Mesothelial cell of epicardium (in vitro differentiated cells): ENCODE data around the gene TMIE. TPM values are rescaled to one million over a fixed set of nuclear protein-coding genes. Genes with fewer than 3 reads are reported as not detected.

Source experiments
- DNase-seq, 2 experiments: peaks; one replicate each; pipeline ENCODE4 v3.0.0; 2021; ENCODE audit warnings: low spot score in 2 of 2; ENCODE audit not compliant: unreplicated experiment in 2 of 2
- H3K27ac Mint-ChIP-seq: 2 replicates; pipeline ENCODE4 v1.8.0; 2021; ENCODE audit warnings: mixed read lengths
- H3K27me3 Mint-ChIP-seq: 2 replicates; pipeline ENCODE4 v1.8.0; 2021; ENCODE audit warnings: low read depth, mixed read lengths
- H3K36me3 Mint-ChIP-seq: 2 replicates; pipeline ENCODE4 v1.8.0; 2021; ENCODE audit warnings: mixed read lengths
- H3K4me1 Mint-ChIP-seq: 2 replicates; pipeline ENCODE4 v1.8.0; 2021; ENCODE audit warnings: mixed read lengths
- H3K4me3 Mint-ChIP-seq: 2 replicates; pipeline ENCODE4 v1.8.0; 2021; ENCODE audit warnings: mild to moderate bottlenecking, moderate library complexity, mixed read lengths
- H3K9me3 Mint-ChIP-seq: 2 replicates; pipeline ENCODE4 v1.8.0; 2021; ENCODE audit warnings: mixed read lengths
- CTCF ChIP-seq: fragments of 200-600 bp; sonication (generic); IDR thresholded peaks from one replicate; pipeline ENCODE4 v1.5.0; 2021; ENCODE audit warnings: antibody characterized with exemption; ENCODE audit not compliant: unreplicated experiment
- total RNA-seq: library from RNA; stranded (reverse); gene quantifications from 3 replicates; pipeline ENCODE4 v1.2.1, GENCODE V29; 2021

The TMIE gene
- total RNA-seq, 1 donor from 2014 or later: 0.54 TPM

- H3K4me1 Mint-ChIP-seq: no peaks in the 10 kb centered on the region
- no peaks in the 10 kb centered on the region for H3K36me3 Mint-ChIP-seq
- TF ChIP-seq CTCF: no peak
- no peaks in the 10 kb centered on the region for H3K27me3 Mint-ChIP-seq
- DNase-seq: no peak
- H3K9me3 Mint-ChIP-seq: no peaks in the 10 kb centered on the region
- no peak overlapping the region for H3K27ac Mint-ChIP-seq
- H3K4me3 Mint-ChIP-seq: no peak overlapping the region
Observed at GRCh38 chr3:46675426-46675825, 25.8 kb upstream of the TMIE start.

- no peak overlapping the region for H3K4me3 Mint-ChIP-seq
- H3K36me3 Mint-ChIP-seq: no peaks in the 10 kb centered on the region
- no peaks in the 10 kb centered on the region for H3K9me3 Mint-ChIP-seq
- no peaks in the 10 kb centered on the region for H3K27me3 Mint-ChIP-seq
- no peak overlapping the region for H3K27ac Mint-ChIP-seq
- no peak for TF ChIP-seq CTCF
- H3K4me1 Mint-ChIP-seq: no peaks in the 10 kb centered on the region
- DNase-seq: no peak
Observed at GRCh38 chr3:46675843-46676567, 25.2 kb upstream of the TMIE start.

- H3K9me3 Mint-ChIP-seq: no peaks in the 10 kb centered on the region
- H3K27ac Mint-ChIP-seq: no peak overlapping the region
- H3K36me3 Mint-ChIP-seq: no peaks in the 10 kb centered on the region
- no peak for TF ChIP-seq CTCF
- no peak for DNase-seq
- H3K27me3 Mint-ChIP-seq: no peaks in the 10 kb centered on the region
- no peak overlapping the region for H3K4me3 Mint-ChIP-seq
- no peaks in the 10 kb centered on the region for H3K4me1 Mint-ChIP-seq
Observed at GRCh38 chr3:46676601-46677410, 24.4 kb upstream of the TMIE start.

GRCh38 chr3:46677411-46677726 lies 23.8 kb upstream of the TMIE start:
- no peak for TF ChIP-seq CTCF
- DNase-seq: no peak
- Mint-ChIP-seq H3K27me3 (no peaks in the 10 kb centered on the region), H3K36me3 (no peaks in the 10 kb centered on the region), H3K9me3 (no peaks in the 10 kb centered on the region), H3K4me3 (no peak overlapping the region), H3K4me1 (no peaks in the 10 kb centered on the region), H3K27ac (no peak overlapping the region)

- Mint-ChIP-seq H3K4me1 (no peaks in the 10 kb centered on the region), H3K27ac (no peak overlapping the region), H3K4me3 (no peak overlapping the region), H3K36me3 (no peaks in the 10 kb centered on the region), H3K27me3 (no peaks in the 10 kb centered on the region), H3K9me3 (no peaks in the 10 kb centered on the region)
- no peak for TF ChIP-seq CTCF
- no peak for DNase-seq
Observed at GRCh38 chr3:46678280-46678679, 22.9 kb upstream of the TMIE start.
